IPS-18c (cell line): ENCODE measurements around the gene FOXJ1.

Experiments used
- H3K4me3 ChIP-seq: 2 replicates; pipeline ENCODE4 v1.7.0; 2013; ENCODE audit warnings: low read depth, mild to moderate bottlenecking, low read length, moderate library complexity; ENCODE audit not compliant: insufficient read depth
- H3K9me3 ChIP-seq: one replicate; pipeline ENCODE4 v1.6.1; 2013; ENCODE audit warnings: mild to moderate bottlenecking, low read length, moderate library complexity; ENCODE audit not compliant: control insufficient read depth, insufficient read depth

FOXJ1 gene

DNA sequence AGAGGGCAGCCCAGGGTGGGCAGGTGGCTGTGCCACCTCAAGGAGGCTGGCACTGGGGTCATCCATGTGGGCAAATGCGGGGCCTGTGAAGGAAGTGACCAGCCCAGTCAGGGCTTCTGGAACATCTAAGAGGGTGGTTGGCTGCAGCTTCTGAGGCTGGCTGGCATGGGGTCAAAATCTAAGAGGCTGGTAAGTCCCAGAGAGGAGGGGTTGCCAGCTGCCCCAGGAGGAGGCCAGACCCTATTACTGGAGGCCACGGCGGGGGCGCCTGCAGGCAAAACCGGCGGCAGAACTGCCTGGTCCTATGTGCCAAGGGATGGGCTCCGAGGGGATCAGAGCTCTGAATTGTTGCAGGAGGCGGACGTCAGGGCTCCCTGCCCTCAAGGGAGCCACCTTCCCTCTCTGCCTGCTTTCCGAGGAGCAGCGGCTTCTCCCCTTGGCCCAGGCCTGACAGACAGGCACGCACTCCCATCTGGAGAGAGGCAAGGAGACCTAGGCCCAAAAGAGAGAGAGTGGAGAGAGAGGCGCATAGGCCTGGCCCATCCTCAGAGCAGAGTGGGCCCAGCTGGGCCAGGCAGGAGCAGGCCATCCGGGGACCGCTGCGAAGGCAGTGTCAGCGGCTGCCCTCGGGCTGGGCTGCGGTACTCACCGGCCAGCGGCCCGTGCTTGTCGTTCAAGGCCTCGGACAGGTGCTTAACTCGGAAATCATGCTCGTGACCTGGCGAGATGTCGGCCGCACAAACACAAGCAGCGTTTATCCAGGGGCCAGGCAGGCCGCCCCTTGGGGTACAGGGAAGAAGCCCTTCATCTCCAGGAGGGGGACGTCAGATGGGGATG, 51.1 kb downstream of the FOXJ1 start:
- Histone ChIP-seq H3K9me3 (no peaks in the 10 kb centered on the region), H3K4me3 (no peak overlapping the region)

GRCh38 chr17:76088868-76089576, 52.0 kb downstream of the FOXJ1 start:
- no peaks in the 10 kb centered on the region for H3K9me3 ChIP-seq
- H3K4me3 ChIP-seq = no peak overlapping the region

DNA sequence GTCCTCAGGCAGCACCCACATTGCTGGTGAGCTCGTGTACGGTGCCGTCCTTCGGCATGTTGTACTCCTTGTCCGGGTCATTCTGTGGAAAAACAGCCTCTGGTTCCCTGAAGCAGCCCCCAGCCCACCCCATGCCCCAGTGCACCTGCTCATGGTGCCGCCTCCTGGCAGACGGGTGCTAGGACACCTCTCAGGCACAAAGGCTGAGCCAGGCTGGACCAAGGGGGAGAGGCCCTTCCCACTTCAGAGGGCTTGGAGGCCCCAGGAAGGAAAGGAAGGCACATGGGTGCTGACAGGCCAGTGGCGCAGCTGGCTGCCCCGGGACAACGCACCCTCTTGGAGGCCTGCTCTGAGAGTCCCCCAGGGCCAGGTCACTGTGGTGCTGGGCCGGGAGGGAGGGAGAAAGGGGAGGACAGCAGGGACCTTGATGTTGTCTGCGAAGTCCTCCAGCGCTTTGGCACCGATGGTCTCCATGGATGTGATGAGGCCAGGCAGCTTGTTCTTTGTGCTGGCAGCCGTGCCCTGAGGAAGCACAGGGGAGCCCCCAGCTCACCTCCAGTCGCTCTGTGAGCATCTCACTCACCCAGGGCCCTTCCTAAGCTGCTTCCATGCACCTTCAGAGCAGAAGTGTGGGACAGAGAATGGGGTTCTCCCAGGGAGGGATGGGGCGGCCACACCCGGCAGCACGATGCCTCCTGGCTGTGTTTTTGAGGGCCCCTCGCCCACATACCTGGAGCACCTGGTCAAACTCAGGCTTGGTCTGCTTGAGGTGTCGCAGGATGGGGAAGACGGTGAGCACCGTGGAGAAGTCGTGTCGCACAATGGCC, 52.8 kb downstream of the FOXJ1 start:
- no peaks in the 10 kb centered on the region for H3K9me3 ChIP-seq
- H3K4me3 ChIP-seq = no peak overlapping the region

DNA sequence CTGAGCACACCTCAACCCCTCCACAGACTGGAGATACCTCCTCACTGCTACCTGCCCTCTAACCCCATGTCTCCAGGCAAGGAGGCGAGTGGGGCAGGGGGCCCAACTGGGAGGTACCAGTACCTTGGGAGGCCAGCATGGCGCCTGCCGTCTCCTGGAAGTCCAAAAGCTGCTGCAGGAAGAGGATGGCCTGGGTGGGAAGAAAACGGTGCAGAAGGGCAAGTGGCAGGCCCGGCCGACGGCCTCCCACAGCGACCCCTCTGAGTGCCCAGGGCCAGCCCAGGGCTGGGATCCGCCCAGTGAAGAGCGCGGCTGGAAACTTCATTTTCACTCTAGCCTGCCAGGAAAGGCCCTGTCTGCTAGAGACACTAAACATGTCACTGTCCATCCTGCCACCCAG, 53.5 kb downstream of the FOXJ1 start:
- no peaks in the 10 kb centered on the region for H3K9me3 ChIP-seq

DNA sequence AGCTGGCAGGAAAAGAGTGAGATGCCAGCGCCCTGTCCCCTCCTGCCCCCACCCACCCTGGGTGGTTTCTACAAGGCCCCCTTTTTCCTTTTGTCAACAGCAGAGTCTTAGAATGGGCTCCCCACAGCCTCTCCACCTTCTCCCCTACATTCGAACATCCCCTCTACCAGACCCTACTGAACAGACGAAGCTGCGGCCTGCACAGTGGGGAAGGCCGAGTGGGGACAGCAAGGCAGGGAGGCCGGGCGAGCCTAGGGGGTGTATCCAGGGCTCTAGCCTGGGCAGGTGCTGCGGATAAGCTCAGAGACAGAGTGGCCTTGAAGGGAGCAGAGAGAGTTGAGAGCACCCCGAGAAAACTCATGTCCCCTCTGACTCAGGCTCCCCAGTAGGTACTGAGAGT, 54.7 kb downstream of the FOXJ1 start:
- no peaks in the 10 kb centered on the region for H3K9me3 ChIP-seq
- no peak overlapping the region for H3K4me3 ChIP-seq

More for the DNA sequence above, 53.5 kb downstream of the FOXJ1 start:
- no peak overlapping the region for H3K4me3 ChIP-seq
